Measurements from ENCODE around the gene GAB2. TPM values are rescaled to one million over a fixed set of nuclear protein-coding genes. Genes with fewer than 3 reads are reported as not detected.
"Not testable (repeated sequence)": the region's sequence is repeated elsewhere in the genome, so short reads cannot be mapped to it uniquely, and the experiment has no call there.

The GAB2 gene
- 1 to 10 TPM; 1.9 to 3.2 (median 3.2) TPM for total RNA-seq

GRCh38 chr11:78417175-78417887, at the start of gene GAB2:
GAB2 (minus strand) TSS chr11:78417820; CDS start chr11:78417720, 100 bp downstream.
- H3K4me3 Mint-ChIP-seq = peak within 1 kb of the TSS; percentile 92
- H3K9me3 Mint-ChIP-seq = no peaks in the 10 kb centered on the region
- H3K27me3 Mint-ChIP-seq (ENCODE audit: low read depth) = peaks cover 25% of the 10 kb centered on the region
- peaks cover 35% of the 10 kb centered on the region for H3K4me1 Mint-ChIP-seq (ENCODE audit: low read depth)
- DNase-seq = peak; percentile 20
- peak in 1 of 2 donors; percentile 38 for ATAC-seq
- no peaks in the 10 kb centered on the region for H3K36me3 Mint-ChIP-seq (ENCODE audit: insufficient read depth)

GRCh38 chr11:78467370-78467769, 49.8 kb upstream of the GAB2 start:
- H3K9me3 Mint-ChIP-seq = peaks cover 6% of the 10 kb centered on the region
- no peak for DNase-seq
- peaks cover 22% of the 10 kb centered on the region for H3K4me1 Mint-ChIP-seq (ENCODE audit: low read depth)
- no peak for ATAC-seq
- H3K27me3 Mint-ChIP-seq (ENCODE audit: low read depth) = no peaks in the 10 kb centered on the region
- H3K36me3 Mint-ChIP-seq (ENCODE audit: insufficient read depth) = peaks cover 24% of the 10 kb centered on the region
- H3K4me3 Mint-ChIP-seq = no peak overlapping the region

- Mint-ChIP-seq H3K4me1 (ENCODE audit: low read depth) (peaks cover 22% of the 10 kb centered on the region), H3K27me3 (ENCODE audit: low read depth) (no peaks in the 10 kb centered on the region), H3K9me3 (no peaks in the 10 kb centered on the region), H3K4me3 (peak overlapping the region; percentile 71), H3K36me3 (ENCODE audit: insufficient read depth) (peaks cover 30% of the 10 kb centered on the region)
- ATAC-seq (peak; percentile 96 to 99), DNase-seq (no peak)
Observed at GRCh38 chr11:78465169-78465942, 47.7 kb upstream of the GAB2 start.

GRCh38 chr11:78464787-78465168, 47.2 kb upstream of the GAB2 start:
- not testable (repeated sequence) for H3K27me3 Mint-ChIP-seq (ENCODE audit: low read depth); ATAC-seq; DNase-seq; H3K9me3 Mint-ChIP-seq; H3K4me3 Mint-ChIP-seq
- Mint-ChIP-seq H3K36me3 (ENCODE audit: insufficient read depth) (peaks cover 35% of the 10 kb centered on the region), H3K4me1 (ENCODE audit: low read depth) (peaks cover 20% of the 10 kb centered on the region)

GRCh38 chr11:78460471-78460870, 42.9 kb upstream of the GAB2 start:
- no peaks in the 10 kb centered on the region for H3K27me3 Mint-ChIP-seq (ENCODE audit: low read depth)
- peaks cover 13% of the 10 kb centered on the region for H3K4me1 Mint-ChIP-seq (ENCODE audit: low read depth)
- no peak for ATAC-seq
- peaks cover 49% of the 10 kb centered on the region for H3K36me3 Mint-ChIP-seq (ENCODE audit: insufficient read depth)
- no peak for DNase-seq
- H3K4me3 Mint-ChIP-seq = no peak overlapping the region
- H3K9me3 Mint-ChIP-seq = no peaks in the 10 kb centered on the region

- no peaks in the 10 kb centered on the region for H3K27me3 Mint-ChIP-seq (ENCODE audit: low read depth)
- DNase-seq (no peak), ATAC-seq (no peak)
- H3K4me3 Mint-ChIP-seq = no peak overlapping the region
- peaks cover 49% of the 10 kb centered on the region for H3K36me3 Mint-ChIP-seq (ENCODE audit: insufficient read depth)
- H3K4me1 Mint-ChIP-seq (ENCODE audit: low read depth) = peaks cover 10% of the 10 kb centered on the region
- H3K9me3 Mint-ChIP-seq = no peaks in the 10 kb centered on the region
Observed at GRCh38 chr11:78459738-78460137, 42.1 kb upstream of the GAB2 start.

GRCh38 chr11:78457448-78457847, 39.8 kb upstream of the GAB2 start:
- no peak for ATAC-seq
- no peaks in the 10 kb centered on the region for H3K9me3 Mint-ChIP-seq
- H3K36me3 Mint-ChIP-seq (ENCODE audit: insufficient read depth) = peaks cover 40% of the 10 kb centered on the region
- peaks cover 11% of the 10 kb centered on the region for H3K4me1 Mint-ChIP-seq (ENCODE audit: low read depth)
- no peak overlapping the region for H3K4me3 Mint-ChIP-seq
- DNase-seq = no peak
- H3K27me3 Mint-ChIP-seq (ENCODE audit: low read depth) = no peaks in the 10 kb centered on the region

- Mint-ChIP-seq H3K27me3 (ENCODE audit: low read depth) (no peaks in the 10 kb centered on the region), H3K4me3 (no peak overlapping the region), H3K36me3 (ENCODE audit: insufficient read depth) (peaks cover 19% of the 10 kb centered on the region)
Observed at GRCh38 chr11:78453140-78453935, 35.7 kb upstream of the GAB2 start.

GRCh38 chr11:78451371-78452150, 33.9 kb upstream of the GAB2 start:
- ATAC-seq (no peak), DNase-seq (no peak)
- no peaks in the 10 kb centered on the region for H3K27me3 Mint-ChIP-seq (ENCODE audit: low read depth)
- H3K36me3 Mint-ChIP-seq (ENCODE audit: insufficient read depth) = peaks cover 15% of the 10 kb centered on the region
- H3K9me3 Mint-ChIP-seq = no peaks in the 10 kb centered on the region
- H3K4me3 Mint-ChIP-seq = no peak overlapping the region
- peaks cover 15% of the 10 kb centered on the region for H3K4me1 Mint-ChIP-seq (ENCODE audit: low read depth)

More at GRCh38 chr11:78453140-78453935, 35.7 kb upstream of the GAB2 start:
- no peak for DNase-seq
- no peaks in the 10 kb centered on the region for H3K9me3 Mint-ChIP-seq
- peaks cover 15% of the 10 kb centered on the region for H3K4me1 Mint-ChIP-seq (ENCODE audit: low read depth)
- ATAC-seq = no peak

GRCh38 chr11:78450866-78451265, 33.2 kb upstream of the GAB2 start:
- ATAC-seq (no peak), DNase-seq (no peak)
- Mint-ChIP-seq H3K4me3 (no peak overlapping the region), H3K4me1 (ENCODE audit: low read depth) (peaks cover 15% of the 10 kb centered on the region), H3K36me3 (ENCODE audit: insufficient read depth) (peaks cover 13% of the 10 kb centered on the region), H3K9me3 (no peaks in the 10 kb centered on the region), H3K27me3 (ENCODE audit: low read depth) (no peaks in the 10 kb centered on the region)

- H3K4me3 Mint-ChIP-seq = no peak overlapping the region
- H3K9me3 Mint-ChIP-seq = no peaks in the 10 kb centered on the region
- H3K27me3 Mint-ChIP-seq (ENCODE audit: low read depth) = no peaks in the 10 kb centered on the region
- peaks cover 15% of the 10 kb centered on the region for H3K4me1 Mint-ChIP-seq (ENCODE audit: low read depth)
- DNase-seq (no peak), ATAC-seq (no peak)
- H3K36me3 Mint-ChIP-seq (ENCODE audit: insufficient read depth) = peaks cover 7% of the 10 kb centered on the region
Observed at GRCh38 chr11:78449866-78450265, 32.2 kb upstream of the GAB2 start.

GRCh38 chr11:78446210-78446609, 28.6 kb upstream of the GAB2 start:
- H3K36me3 Mint-ChIP-seq (ENCODE audit: insufficient read depth) = peaks cover 24% of the 10 kb centered on the region
- no peak for ATAC-seq
- H3K4me3 Mint-ChIP-seq = no peak overlapping the region
- no peak for DNase-seq
- H3K4me1 Mint-ChIP-seq (ENCODE audit: low read depth) = peaks cover 4% of the 10 kb centered on the region
- H3K27me3 Mint-ChIP-seq (ENCODE audit: low read depth) = no peaks in the 10 kb centered on the region
- H3K9me3 Mint-ChIP-seq = no peaks in the 10 kb centered on the region

- ATAC-seq (no peak), DNase-seq (no peak)
- Mint-ChIP-seq H3K4me3 (no peak overlapping the region), H3K4me1 (ENCODE audit: low read depth) (no peaks in the 10 kb centered on the region), H3K9me3 (no peaks in the 10 kb centered on the region), H3K36me3 (ENCODE audit: insufficient read depth) (peaks cover 28% of the 10 kb centered on the region), H3K27me3 (ENCODE audit: low read depth) (no peaks in the 10 kb centered on the region)
Observed at GRCh38 chr11:78444726-78445125, 27.1 kb upstream of the GAB2 start.

- no peaks in the 10 kb centered on the region for H3K9me3 Mint-ChIP-seq
- no peak for DNase-seq
- no peak overlapping the region for H3K4me3 Mint-ChIP-seq
- H3K27me3 Mint-ChIP-seq (ENCODE audit: low read depth) = no peaks in the 10 kb centered on the region
- no peaks in the 10 kb centered on the region for H3K4me1 Mint-ChIP-seq (ENCODE audit: low read depth)
- peaks cover 31% of the 10 kb centered on the region for H3K36me3 Mint-ChIP-seq (ENCODE audit: insufficient read depth)
- no peak for ATAC-seq
Observed at GRCh38 chr11:78441956-78442355, 24.3 kb upstream of the GAB2 start.
